Neural cell (in vitro differentiated cells): Measurements from ENCODE around the gene WDR70. TPM values are rescaled to one million over a fixed set of nuclear protein-coding genes. Genes with fewer than 3 reads are reported as not detected.

Experiments used
- H2AFZ ChIP-seq: fragments of 200-600, 300-800 bp; sonication (generic), shearing (Covaris generic); 2 replicates; pipeline ENCODE4 v1.6.0; 2014; ENCODE audit warnings: low read depth, mild to moderate bottlenecking, antibody characterized with exemption, low read length, moderate library complexity
- H3F3A ChIP-seq: fragments of 200-600 bp; shearing (Covaris generic); 2 replicates; pipeline ENCODE4 v1.6.1; 2016; ENCODE audit warnings: mild to moderate bottlenecking, moderate library complexity, mixed read lengths, antibody characterized with exemption, low read length; ENCODE audit not compliant: insufficient read depth, poor library complexity, severe bottlenecking
- H3K27ac ChIP-seq: fragments of 200-600, 300-800 bp; sonication (generic), shearing (Covaris generic); 2 replicates; pipeline ENCODE4 v1.5.1; 2014; ENCODE audit warnings: mild to moderate bottlenecking, low read length, moderate library complexity
- H3K27me3 ChIP-seq: fragments of 300-800, 200-600 bp; sonication (generic), shearing (Covaris generic); 2 replicates; pipeline ENCODE4 v1.6.0; 2014; ENCODE audit warnings: mild to moderate bottlenecking, low read depth, low read length, moderate library complexity; ENCODE audit not compliant: insufficient read depth
- H3K36me3 ChIP-seq: fragments of 300-800, 200-600 bp; sonication (generic), shearing (Covaris generic); 2 replicates; pipeline ENCODE4 v1.5.1; 2014; ENCODE audit warnings: mild to moderate bottlenecking, antibody characterized with exemption, low read length, moderate library complexity; ENCODE audit not compliant: insufficient read depth
- H3K4me2 ChIP-seq: fragments of 300-800, 200-600 bp; sonication (generic), shearing (Covaris generic); 2 replicates; pipeline ENCODE4 v1.6.0; 2014; ENCODE audit warnings: mild to moderate bottlenecking, low read length
- H3K4me3 ChIP-seq: fragments of 300-800, 200-600 bp; sonication (generic), shearing (Covaris generic); 2 replicates; pipeline ENCODE4 v1.5.1; 2014; ENCODE audit warnings: mild to moderate bottlenecking, low read length, moderate library complexity
- H3K79me2 ChIP-seq: fragments of 200-600 bp; shearing (Covaris generic); replicated peaks from 2 replicates; pipeline ENCODE4 v1.6.0; 2014; ENCODE audit warnings: mild to moderate bottlenecking, low read length, moderate library complexity; ENCODE audit not compliant: insufficient read depth
- H3K9ac ChIP-seq: fragments of 300-800, 200-600 bp; sonication (generic), shearing (Covaris generic); 2 replicates; pipeline ENCODE4 v1.6.1; 2016; ENCODE audit warnings: mild to moderate bottlenecking, low read length, mixed read lengths
- H3K9me2 ChIP-seq: fragments of 200-600 bp; shearing (Covaris generic); 2 replicates; pipeline ENCODE4 v1.6.1; 2016; ENCODE audit warnings: mild to moderate bottlenecking, low read length, mixed read lengths; ENCODE audit not compliant: insufficient read depth
- H3K9me3 ChIP-seq: fragments of 200-600, 300-800 bp; sonication (generic), shearing (Covaris generic); 2 replicates; pipeline ENCODE4 v1.6.1; 2016; ENCODE audit warnings: mild to moderate bottlenecking, mixed run types, low read length, moderate library complexity, mixed read lengths
- H4K20me1 ChIP-seq: fragments of 200-600 bp; shearing (Covaris generic); 2 replicates; pipeline ENCODE4 v1.6.1; 2016; ENCODE audit warnings: mild to moderate bottlenecking, mixed run types; ENCODE audit not compliant: insufficient read depth
- CTCF ChIP-seq: fragments of 450-650 bp; IDR thresholded peaks from 2 replicates; pipeline ENCODE4 v1.5.1; 2014; ENCODE audit warnings: antibody characterized with exemption, mild to moderate bottlenecking, moderate library complexity; ENCODE audit not compliant: poor library complexity, severe bottlenecking
- EP300 ChIP-seq: fragments of 450-650 bp; conservative IDR thresholded peaks from 2 replicates; pipeline ENCODE4 v1.6.1; 2014; ENCODE audit warnings: antibody characterized with exemption, mild to moderate bottlenecking, moderate library complexity; ENCODE audit not compliant: poor library complexity, severe bottlenecking
- EZH2 ChIP-seq: fragments of 200-600, 300-800 bp; shearing (Covaris generic), sonication (generic); IDR thresholded peaks from 2 replicates; pipeline ENCODE4 v1.6.1; 2014; ENCODE audit warnings: antibody characterized with exemption, low read length, borderline replicate concordance, mild to moderate bottlenecking; ENCODE audit not compliant: insufficient read depth, poor library complexity, severe bottlenecking
- MXI1 ChIP-seq: fragments of 450-650 bp; conservative IDR thresholded peaks from 2 replicates; pipeline ENCODE4 v1.6.1; 2014; ENCODE audit warnings: antibody characterized with exemption, mild to moderate bottlenecking; ENCODE audit not compliant: poor library complexity, severe bottlenecking
- POLR2AphosphoS5 ChIP-seq: IDR thresholded peaks from 2 replicates; pipeline ENCODE4 v1.6.1; 2012
- RAD21 ChIP-seq: fragments of 450-650 bp; conservative IDR thresholded peaks from 2 replicates; pipeline ENCODE4 v1.6.1; 2014; ENCODE audit warnings: antibody characterized with exemption, mild to moderate bottlenecking, moderate library complexity
- REST ChIP-seq: IDR thresholded peaks from 2 replicates; pipeline ENCODE4 v1.6.1; 2012; ENCODE audit warnings: borderline replicate concordance
- SMC3 ChIP-seq: fragments of 450-650 bp; conservative IDR thresholded peaks from 2 replicates; pipeline ENCODE4 v1.6.1; 2014; ENCODE audit warnings: antibody characterized with exemption, mild to moderate bottlenecking, moderate library complexity; ENCODE audit not compliant: poor library complexity
- TAF1 ChIP-seq: IDR thresholded peaks from 2 replicates; pipeline ENCODE4 v1.6.1; 2012; ENCODE audit warnings: low read depth
- polyA plus RNA-seq: library from polyadenylated mRNA; depleted of rRNA; stranded (reverse); fragments of >200 nt; gene quantifications from 2 replicates; pipeline ENCODE4 v1.2.3, GENCODE V29; 2014

The WDR70 gene
- polyA plus RNA-seq, 1 donor from 2014 or later = 40.9 TPM

GRCh38 chr5:37640088-37640487, 261.0 kb downstream of the WDR70 start:
- H3K9me3 ChIP-seq = no peaks in the 10 kb centered on the region
- TF ChIP-seq POLR2AphosphoS5 (no peak), RAD21 (no peak), EZH2 (no peak), REST (no peak), EP300 (no peak), TAF1 (no peak), MXI1 (no peak), CTCF (no peak), SMC3 (no peak)
- no peaks in the 10 kb centered on the region for H4K20me1 ChIP-seq
- H3K27me3 ChIP-seq = no peaks in the 10 kb centered on the region
- no peaks in the 10 kb centered on the region for H3F3A ChIP-seq
- H3K4me2 ChIP-seq = no peak overlapping the region
- no peaks in the 10 kb centered on the region for H3K79me2 ChIP-seq
- no peak overlapping the region for H3K4me3 ChIP-seq
- no peak overlapping the region for H3K9ac ChIP-seq
- H3K9me2 ChIP-seq = no peaks in the 10 kb centered on the region
- H3K36me3 ChIP-seq = no peaks in the 10 kb centered on the region
- H2AFZ ChIP-seq = no peak overlapping the region
- no peak overlapping the region for H3K27ac ChIP-seq

DNA sequence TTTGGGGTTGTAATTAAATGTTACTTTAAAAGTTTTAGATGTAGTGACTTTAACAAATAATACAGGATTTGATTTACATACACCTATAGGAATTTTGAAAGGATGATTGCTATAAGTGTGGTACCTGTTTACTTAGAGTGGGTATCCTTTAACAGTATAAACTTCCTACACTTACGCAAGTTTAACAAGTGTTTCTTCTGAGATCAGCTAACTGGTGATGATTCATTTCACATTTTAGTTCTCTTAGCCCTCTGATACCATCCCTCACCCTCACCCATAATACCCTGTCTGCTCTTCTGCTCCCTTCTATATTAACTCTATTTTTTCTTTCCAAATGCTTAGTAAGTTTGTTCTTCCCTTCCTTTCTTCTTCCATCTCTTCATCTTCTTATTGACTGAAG, 262.8 kb downstream of the WDR70 start:
- Histone ChIP-seq H3K9ac (no peak overlapping the region), H3K27ac (no peak overlapping the region), H3K9me2 (no peaks in the 10 kb centered on the region), H3K79me2 (no peaks in the 10 kb centered on the region), H3K27me3 (no peaks in the 10 kb centered on the region), H2AFZ (no peak overlapping the region), H3K4me2 (no peak overlapping the region), H3F3A (no peaks in the 10 kb centered on the region), H3K4me3 (no peak overlapping the region), H3K9me3 (peaks cover 5% of the 10 kb centered on the region), H3K36me3 (no peaks in the 10 kb centered on the region), H4K20me1 (no peaks in the 10 kb centered on the region)
- TF ChIP-seq RAD21 = no peak
- no peak for TF ChIP-seq MXI1
- no peak for TF ChIP-seq POLR2AphosphoS5
- no peak for TF ChIP-seq CTCF
- no peak for TF ChIP-seq SMC3
- TF ChIP-seq EP300 = no peak
- TF ChIP-seq EZH2 = no peak
- TF ChIP-seq REST = no peak
- no peak for TF ChIP-seq TAF1
